ENCODE measurements around the gene BUD23. TPM values are rescaled to one million over a fixed set of nuclear protein-coding genes. Genes with fewer than 3 reads are reported as not detected.
A peak's percentile ranks its signal among the peaks of the same experiment; 100 is the strongest.

The BUD23 gene
- total RNA-seq, 1 experiment from 2014 or later, result 124 TPM

- H2AFZ ChIP-seq (ENCODE audit: low read length), result no peak overlapping the region
- ATAC-seq (no peak), DNase-seq (no peak)
- BruUV-seq (replicated peaks), result no TSS peak
- no peaks in the 10 kb centered on the region for H3K36me3 ChIP-seq (ENCODE audit: low read depth, low read length)
- TF ChIP-seq EZH2phosphoT487 (IDR thresholded peaks at IDR 0.05; ENCODE audit: borderline replicate concordance, low read length), result no peak
- TF ChIP-seq CTCF (conservative IDR thresholded peaks at IDR 0.05; ENCODE audit: low read depth, low read length), result no peak
- TF ChIP-seq EZH2 (IDR thresholded peaks at IDR 0.05; ENCODE audit: low read length, unreplicated experiment), result no peak
- H3K79me2 ChIP-seq (ENCODE audit: low read length), result no peaks in the 10 kb centered on the region
- H3K9ac ChIP-seq (ENCODE audit: low read length), result no peak overlapping the region
- H3K27ac ChIP-seq (ENCODE audit: low read length), result no peak overlapping the region
- ChIA-PET CTCF (no interaction called here), POLR2A (ENCODE audit: unreplicated experiment) (no interaction called here)
- no peak overlapping the region for H3K4me3 ChIP-seq (ENCODE audit: low read length)
- intact Hi-C loops (cut with micrococcal nuclease), result no loop called here
- no peak overlapping the region for H3K4me2 ChIP-seq (ENCODE audit: low read length)
- no peaks in the 10 kb centered on the region for H4K20me1 ChIP-seq (ENCODE audit: low read length)
- peaks cover 4% of the 10 kb centered on the region; the same call in 1 of the 2 replicates for H3K4me1 ChIP-seq (ENCODE audit: insufficient read depth, low read length)
- no peaks in the 10 kb centered on the region for H3K9me3 ChIP-seq (ENCODE audit: low read length)
- no peaks in the 10 kb centered on the region for H3K9me2 ChIP-seq (replicated peaks; ENCODE audit: low read length)
- H3F3A ChIP-seq (ENCODE audit: low read length, unreplicated experiment), result no peaks in the 10 kb centered on the region
- no peaks in the 10 kb centered on the region for H3K27me3 ChIP-seq (ENCODE audit: low read length)
Measured at GRCh38 chr7:73663033-73663432, 20.4 kb upstream of the BUD23 start.

- DNase-seq (peak; percentile 89), ATAC-seq (peak; percentile 84)
- Histone ChIP-seq H3K4me3 (ENCODE audit: low read length) (peak within 1 kb of the TSS; percentile 77), H3K27me3 (ENCODE audit: low read length) (no peaks in the 10 kb centered on the region), H3K4me1 (ENCODE audit: insufficient read depth, low read length) (peaks cover 4% of the 10 kb centered on the region; the same call in 1 of the 2 replicates), H3K79me2 (ENCODE audit: low read length) (no peaks in the 10 kb centered on the region), H3K36me3 (ENCODE audit: low read depth, low read length) (no peaks in the 10 kb centered on the region; the same call in 1 of the 2 replicates), H3K9ac (ENCODE audit: low read length) (peak within 1 kb of the TSS; percentile 60), H2AFZ (ENCODE audit: low read length) (peak within 1 kb of the TSS; percentile 64), H3K27ac (ENCODE audit: low read length) (no peak within 1 kb of the TSS), H3K9me3 (ENCODE audit: low read length) (no peaks in the 10 kb centered on the region), H3K9me2 (replicated peaks; ENCODE audit: low read length) (no peaks in the 10 kb centered on the region), H3F3A (ENCODE audit: low read length, unreplicated experiment) (no peaks in the 10 kb centered on the region), H3K4me2 (ENCODE audit: low read length) (peak within 1 kb of the TSS; percentile 81), H4K20me1 (ENCODE audit: low read length) (no peaks in the 10 kb centered on the region)
- no TSS peak for BruUV-seq (replicated peaks)
- intact Hi-C loops (cut with micrococcal nuclease), result loop anchor here (1.0 to 5.0 kb wide), 3 partner anchors 38 to 61 kb away; partner anchors contain the start of gene STX1A
- ChIA-PET CTCF (interaction anchor here (0.6 to 1.3 kb wide), 6 partner anchors 8 to 71 kb away, joined by 3 to 6 read pairs (median 4); partner anchors contain the start of gene ABHD11), POLR2A (ENCODE audit: unreplicated experiment) (no interaction called here)
- TF ChIP-seq EZH2phosphoT487 (IDR thresholded peaks at IDR 0.05; ENCODE audit: borderline replicate concordance, low read length) (no peak), CTCF (conservative IDR thresholded peaks at IDR 0.05; ENCODE audit: low read depth, low read length) (peak; percentile 53), EZH2 (IDR thresholded peaks at IDR 0.05; ENCODE audit: low read length, unreplicated experiment) (no peak)
Measured at GRCh38 chr7:73667344-73668102, 15.9 kb upstream of the BUD23 start, which contains the start of gene VPS37D. Gene VPS37D, plus strand, starts transcription at chr7:73667831. Its CDS starts 128 bp downstream, at chr7:73667959.

Data from PC-3 (cell line).